Urinary bladder (tissue), 4 donors: Measurements from ENCODE around the gene SIX6. TPM values are rescaled to one million over a fixed set of nuclear protein-coding genes. Genes with fewer than 3 reads are reported as not detected.
A peak's percentile ranks its signal among the peaks of the same experiment; 100 is the strongest.
"Not testable (repeated sequence)": the region's sequence is repeated elsewhere in the genome, so short reads cannot be mapped to it uniquely, and the experiment has no call there.

Source experiments
- DNase-seq: peaks from one replicate; pipeline ENCODE4 v3.0.0-alpha.2; 2015; ENCODE audit errors: extremely low spot score
- H3K27ac ChIP-seq: one replicate; pipeline ENCODE4 v1.5.1; 2013; ENCODE audit warnings: low read depth, mild to moderate bottlenecking, moderate library complexity
- H3K36me3 ChIP-seq: one replicate; pipeline ENCODE4 v1.6.1; 2013; ENCODE audit warnings: mild to moderate bottlenecking, moderate library complexity; ENCODE audit not compliant: insufficient read depth
- H3K4me1 ChIP-seq: one replicate; pipeline ENCODE4 v1.6.1; 2013; ENCODE audit warnings: mild to moderate bottlenecking, moderate library complexity; ENCODE audit not compliant: insufficient read depth
- H3K4me3 ChIP-seq: one replicate; pipeline ENCODE4 v1.5.1; 2013; ENCODE audit warnings: low read depth, low read length
- WGBS: extraction: QIAGEN DNeasy Blood & Tissue Kit; methylation state at CpG from one replicate; pipeline ENCODE4 v1.1.7; 2013; 5-methylcytosine and 5-hydroxymethylcytosine counted together
- polyA plus RNA-seq: library from polyadenylated mRNA; stranded (reverse); fragments of 200-250 nt; gene quantifications from one replicate; pipeline ENCODE4 v1.2.3, GENCODE V29; 2013
- total RNA-seq: library from RNA; depleted of rRNA; stranded (reverse); fragments of >200 nt; gene quantifications from one replicate; pipeline ENCODE4 v1.2.3, GENCODE V29; 2014
- donor health status: healthy with polysubstance abuse.
- donor health status: healthy.

The SIX6 gene
- total RNA-seq (not detected), polyA plus RNA-seq (not detected)

DNA sequence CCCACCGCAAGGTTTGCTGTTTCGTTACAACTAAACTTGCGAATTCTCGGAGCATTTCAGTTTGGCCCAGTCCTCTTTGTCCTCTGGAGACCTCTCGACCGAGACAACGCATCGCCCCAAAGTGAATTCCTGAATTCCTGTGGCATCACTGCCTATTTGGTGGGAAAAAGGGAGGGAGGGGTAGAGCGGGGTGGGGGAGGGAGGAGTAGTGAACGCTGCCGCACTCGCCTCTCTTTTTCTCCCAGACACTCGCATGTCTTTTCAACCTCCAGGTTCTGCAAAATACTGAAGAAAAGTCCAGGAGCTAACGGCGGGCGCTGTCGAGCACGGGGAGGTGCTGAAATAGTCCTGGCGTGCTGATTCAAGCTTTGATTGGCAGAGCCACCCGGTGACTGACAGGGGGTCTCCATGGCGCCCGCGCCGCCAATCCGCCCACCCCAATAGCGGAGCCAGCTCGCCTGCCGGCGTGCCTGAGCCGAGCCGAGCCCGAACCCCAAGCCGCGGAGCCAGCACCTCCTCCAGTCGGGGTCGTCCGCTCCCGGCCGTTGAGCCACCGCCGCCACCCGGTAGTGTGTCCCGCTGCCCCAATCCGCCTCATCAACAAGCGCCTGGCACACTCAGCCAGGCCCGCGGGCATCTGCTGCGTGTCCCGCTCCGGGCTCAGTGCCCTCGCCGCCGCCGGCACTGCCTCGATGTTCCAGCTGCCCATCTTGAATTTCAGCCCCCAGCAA is at the start of gene SIX6:
Gene SIX6, plus strand, starts transcription at position 440 of the 731 bp plus-strand sequence. Its CDS starts 253 bp downstream, at position 693.
- 2% methylated on average over 55 of the region's 55 CpGs for WGBS
- no peak within 1 kb of the TSS for H3K4me3 ChIP-seq
- H3K27ac ChIP-seq: no peak within 1 kb of the TSS
- DNase-seq: no peak
- no peaks in the 10 kb centered on the region for H3K4me1 ChIP-seq
- no peaks in the 10 kb centered on the region for H3K36me3 ChIP-seq

DNA sequence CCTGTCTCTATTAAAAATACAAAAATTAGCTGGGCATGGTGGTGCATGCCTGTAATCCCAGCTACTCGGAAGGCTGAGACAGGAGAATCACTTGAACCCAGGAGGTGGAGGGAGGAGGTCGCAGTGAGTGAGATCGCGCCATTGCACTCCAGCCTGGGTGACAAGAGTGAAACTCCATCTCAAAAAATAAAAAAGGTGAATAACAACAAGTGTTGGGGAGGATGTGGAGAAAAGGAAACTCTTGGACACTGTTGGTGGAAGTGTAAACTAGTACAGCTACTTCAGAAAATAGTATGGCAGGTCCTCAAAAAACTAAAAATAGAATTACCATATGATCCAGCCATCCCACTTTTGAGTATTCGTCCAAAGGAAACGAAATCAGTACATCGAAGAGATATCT is 28.7 kb upstream of the SIX6 start:
- not testable (repeated sequence) for H3K36me3 ChIP-seq, H3K4me3 ChIP-seq, H3K27ac ChIP-seq, DNase-seq, H3K4me1 ChIP-seq
- WGBS: 96% methylated on average over 7 of the region's 7 CpGs

DNA sequence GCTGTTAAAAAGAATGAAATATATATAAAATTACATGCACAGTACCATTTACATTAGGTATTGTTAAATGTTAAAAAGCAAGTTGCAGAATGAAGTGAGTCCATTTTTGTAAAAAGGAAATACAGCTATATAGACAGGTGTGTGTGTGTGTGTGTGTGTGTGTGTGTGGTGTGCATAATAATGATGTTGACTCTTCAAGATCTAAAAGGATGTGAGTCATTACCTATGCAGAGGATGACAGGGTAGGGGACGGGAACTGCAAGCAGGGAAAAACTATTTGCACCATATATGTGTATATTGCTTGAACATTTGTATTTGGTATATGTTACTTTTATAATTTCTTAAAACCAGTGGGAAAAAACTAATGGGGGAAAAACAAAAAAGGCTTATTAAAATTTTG is 26.2 kb upstream of the SIX6 start:
- 81% methylated on average over 1 of the region's 1 CpG for WGBS
- no peak overlapping the region for H3K27ac ChIP-seq
- DNase-seq: no peak
- H3K4me1 ChIP-seq: no peaks in the 10 kb centered on the region
- H3K36me3 ChIP-seq: no peaks in the 10 kb centered on the region
- H3K4me3 ChIP-seq: no peak overlapping the region

DNA sequence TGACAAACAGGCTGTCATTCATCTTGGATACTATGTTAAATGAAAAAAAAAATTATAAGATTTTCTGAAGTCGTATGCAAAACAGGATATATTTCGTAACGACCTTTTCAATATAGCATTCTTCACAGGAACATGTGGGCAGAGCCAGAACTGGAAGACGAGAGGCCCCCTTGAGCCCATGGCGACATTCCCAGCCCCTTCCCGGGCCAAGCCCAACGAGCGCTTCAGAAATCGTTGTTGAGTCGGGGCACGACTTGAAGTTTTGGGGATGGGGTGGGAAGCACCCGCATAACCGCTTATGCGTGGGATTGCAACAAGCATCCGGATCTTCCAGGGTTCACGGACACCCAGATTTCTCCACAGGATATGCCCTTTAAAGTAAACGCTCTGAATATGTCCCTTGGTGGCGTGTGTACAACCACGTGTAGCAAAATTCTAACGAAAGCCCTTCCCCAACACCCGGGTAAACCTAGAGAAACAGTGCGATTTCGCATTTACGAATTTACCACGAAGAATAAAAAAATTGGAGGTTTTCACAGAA is 23.8 kb upstream of the SIX6 start:
- no peak overlapping the region for H3K27ac ChIP-seq
- H3K36me3 ChIP-seq: no peaks in the 10 kb centered on the region
- H3K4me3 ChIP-seq: no peak overlapping the region
- 8% methylated on average over 25 of the region's 25 CpGs for WGBS
- no peaks in the 10 kb centered on the region for H3K4me1 ChIP-seq
- DNase-seq: no peak

DNA sequence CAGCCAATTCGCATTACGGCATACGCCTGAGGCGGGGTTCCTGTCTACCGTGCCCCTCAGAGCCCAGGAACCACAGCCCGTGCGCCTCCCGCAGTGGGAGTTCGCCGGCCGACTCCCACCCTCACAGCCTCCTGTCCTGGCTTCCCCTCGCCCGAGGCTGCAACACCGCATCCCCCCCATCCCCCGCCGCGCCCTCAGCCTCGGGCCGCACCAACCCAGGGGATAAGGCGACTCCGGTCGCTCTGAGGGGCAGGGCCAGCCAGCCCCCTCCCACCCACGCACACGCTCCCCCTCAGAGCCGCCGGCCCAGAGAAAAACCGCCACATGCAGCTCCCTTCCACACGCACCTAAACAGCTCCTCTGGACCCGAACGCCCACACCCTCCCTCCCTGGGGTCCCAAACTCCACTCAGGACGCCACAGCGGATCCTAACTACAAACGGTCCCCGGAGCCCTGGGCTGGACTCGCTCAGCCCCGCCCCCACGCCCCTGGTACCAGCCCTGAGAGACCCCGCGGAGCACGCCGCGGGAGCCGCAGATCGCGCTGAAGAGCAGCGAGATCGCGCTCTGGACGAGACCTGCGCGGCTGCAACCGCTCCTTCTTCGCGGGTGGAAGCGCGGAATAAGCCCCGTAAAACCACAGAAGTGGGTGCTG is 23.2 kb upstream of the SIX6 start, which contains the start of gene C14orf39:
Gene C14orf39, minus strand, starts transcription at position 466 of the 654 bp plus-strand sequence. CDS start 985 bp downstream, outside the sequence.
- H3K36me3 ChIP-seq: no peaks in the 10 kb centered on the region
- peak within 1 kb of the TSS; percentile 7 for H3K4me3 ChIP-seq
- no peaks in the 10 kb centered on the region for H3K4me1 ChIP-seq
- no peak within 1 kb of the TSS for H3K27ac ChIP-seq
- no peak for DNase-seq
- 1% methylated on average over 57 of the region's 57 CpGs for WGBS

DNA sequence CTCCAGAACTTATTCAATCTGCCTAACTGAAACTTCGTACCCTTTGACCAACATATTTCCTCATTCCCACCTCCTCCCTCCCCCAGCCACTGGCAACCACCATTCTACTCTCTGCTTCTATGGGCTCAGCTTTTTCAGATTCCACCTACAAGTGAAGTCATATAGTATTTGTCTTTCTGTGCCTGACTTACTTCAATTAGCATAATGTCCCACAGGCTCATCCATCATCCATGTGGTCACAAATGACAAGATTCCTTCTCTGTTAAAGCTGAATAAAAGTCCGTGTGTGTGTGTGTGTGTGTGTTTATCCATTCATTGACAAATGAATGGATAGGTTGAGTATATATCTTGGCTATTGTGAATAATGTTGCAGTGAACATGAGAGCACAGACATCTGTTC is 21.7 kb upstream of the SIX6 start:
- DNase-seq: no peak
- Histone ChIP-seq H3K4me3 (no peak overlapping the region), H3K36me3 (no peaks in the 10 kb centered on the region), H3K4me1 (no peaks in the 10 kb centered on the region), H3K27ac (no peak overlapping the region)
- 43% methylated on average over 2 of the region's 2 CpGs for WGBS

DNA sequence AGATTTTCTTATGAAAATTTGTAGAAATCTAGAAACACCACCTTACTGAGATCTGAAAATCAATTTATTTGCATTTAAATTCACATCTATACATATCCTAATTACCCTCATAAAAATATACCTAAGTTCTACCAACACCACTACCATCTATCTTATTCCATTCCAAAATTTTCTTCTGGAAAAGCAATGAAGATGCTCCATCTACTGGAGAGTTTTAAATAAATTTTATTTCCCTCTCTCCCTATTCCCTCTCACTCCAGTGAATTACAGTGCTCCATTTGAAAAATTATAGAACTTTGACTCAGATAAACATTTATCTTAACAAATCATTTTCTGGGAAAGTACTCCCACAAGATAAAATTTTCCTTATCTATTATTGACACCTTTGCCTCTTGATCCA is 20.8 kb upstream of the SIX6 start:
- no peaks in the 10 kb centered on the region for H3K4me1 ChIP-seq
- H3K27ac ChIP-seq: no peak overlapping the region
- H3K36me3 ChIP-seq: no peaks in the 10 kb centered on the region
- DNase-seq: no peak
- H3K4me3 ChIP-seq: no peak overlapping the region

DNA sequence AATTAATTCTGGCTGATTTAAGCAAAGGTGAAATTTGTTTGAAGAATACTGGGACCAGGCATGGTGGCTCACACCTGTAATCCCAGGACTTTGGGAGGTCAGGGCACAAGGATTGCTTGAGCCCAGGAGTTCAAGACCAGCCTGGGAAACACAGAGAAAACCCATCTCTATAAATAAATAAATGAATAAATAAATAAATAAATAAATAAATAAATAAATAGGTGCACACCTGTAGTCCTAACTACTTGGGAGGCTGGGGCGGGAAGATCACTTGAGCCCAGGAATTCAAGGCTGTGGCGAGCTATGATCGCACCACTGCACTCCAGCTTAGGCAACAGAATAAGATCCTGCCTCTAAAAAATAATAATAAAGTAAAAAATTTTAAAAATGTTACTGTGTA is 18.7 kb upstream of the SIX6 start:
- Histone ChIP-seq H3K4me3 (no peak overlapping the region), H3K4me1 (no peaks in the 10 kb centered on the region), H3K27ac (no peak overlapping the region), H3K36me3 (no peaks in the 10 kb centered on the region)
- 87% methylated on average over 3 of the region's 3 CpGs for WGBS
- DNase-seq: no peak

DNA sequence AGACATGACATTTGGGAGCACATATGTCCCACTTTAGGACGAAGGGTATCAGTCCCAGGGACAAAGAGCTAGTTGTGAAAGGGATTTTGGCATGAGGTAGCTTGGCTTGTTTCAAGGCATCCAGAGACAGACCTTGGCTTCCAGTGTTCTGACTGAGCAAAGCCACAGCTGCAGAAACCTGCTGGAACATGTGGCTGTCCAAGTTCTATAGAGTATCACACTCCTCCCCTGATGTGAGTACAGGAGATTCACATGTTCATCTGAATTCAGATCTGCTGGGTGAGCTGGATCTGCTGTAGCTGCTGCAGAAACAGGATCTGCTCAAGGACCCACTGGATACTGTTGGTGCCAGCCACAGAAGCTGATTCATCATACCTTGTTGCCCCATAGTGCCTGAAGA is 13.0 kb upstream of the SIX6 start:
- Histone ChIP-seq H3K27ac (no peak overlapping the region), H3K4me3 (no peak overlapping the region), H3K36me3 (no peaks in the 10 kb centered on the region), H3K4me1 (no peaks in the 10 kb centered on the region)
- 64% methylated on average over 1 of the region's 1 CpG for WGBS
- DNase-seq: no peak

DNA sequence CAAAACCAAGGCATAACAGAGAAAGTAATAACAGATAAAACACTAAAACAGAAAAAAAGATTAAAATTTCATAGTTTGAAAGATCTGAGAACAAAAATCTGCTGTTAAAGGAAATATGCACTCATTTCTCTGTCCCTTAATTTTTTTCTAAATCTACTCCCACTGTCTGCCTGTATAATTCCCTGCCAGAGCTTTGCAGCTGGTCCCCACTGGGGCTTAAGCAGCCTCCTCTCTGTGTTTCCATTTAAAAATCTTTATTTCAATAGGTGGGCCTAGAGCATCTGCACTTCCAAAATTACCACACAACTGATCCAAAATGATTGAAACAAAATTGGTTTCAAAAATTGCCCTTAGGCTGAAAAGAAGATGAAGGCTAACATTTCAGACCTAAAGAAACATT is 6.4 kb upstream of the SIX6 start:
- H3K27ac ChIP-seq: no peak overlapping the region
- H3K36me3 ChIP-seq: no peaks in the 10 kb centered on the region
- no peak overlapping the region for H3K4me3 ChIP-seq
- H3K4me1 ChIP-seq: no peaks in the 10 kb centered on the region
- no peak for DNase-seq

DNA sequence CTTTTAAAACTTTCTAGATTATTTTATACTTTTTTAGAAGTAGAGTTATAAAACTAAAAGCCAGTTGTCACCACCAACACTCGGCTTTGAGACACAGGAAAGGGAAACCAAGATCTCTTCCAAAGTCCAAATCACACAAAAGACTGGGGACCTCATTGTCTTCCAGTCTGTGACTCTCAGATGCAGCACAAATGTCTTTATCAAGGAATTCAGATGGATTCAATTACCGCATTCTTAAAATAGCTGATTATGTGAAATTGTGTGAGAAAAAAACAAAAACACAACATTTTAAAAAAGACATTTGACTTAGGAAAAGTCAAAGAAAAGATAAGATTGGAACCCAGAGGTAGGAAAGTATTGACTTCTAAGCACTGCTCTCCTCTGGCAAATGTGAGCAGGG is 3.5 kb upstream of the SIX6 start:
- 18% methylated on average over 2 of the region's 2 CpGs for WGBS
- no peak overlapping the region for H3K4me3 ChIP-seq
- H3K27ac ChIP-seq: no peak overlapping the region
- no peak for DNase-seq
- no peaks in the 10 kb centered on the region for H3K4me1 ChIP-seq
- H3K36me3 ChIP-seq: no peaks in the 10 kb centered on the region

DNA sequence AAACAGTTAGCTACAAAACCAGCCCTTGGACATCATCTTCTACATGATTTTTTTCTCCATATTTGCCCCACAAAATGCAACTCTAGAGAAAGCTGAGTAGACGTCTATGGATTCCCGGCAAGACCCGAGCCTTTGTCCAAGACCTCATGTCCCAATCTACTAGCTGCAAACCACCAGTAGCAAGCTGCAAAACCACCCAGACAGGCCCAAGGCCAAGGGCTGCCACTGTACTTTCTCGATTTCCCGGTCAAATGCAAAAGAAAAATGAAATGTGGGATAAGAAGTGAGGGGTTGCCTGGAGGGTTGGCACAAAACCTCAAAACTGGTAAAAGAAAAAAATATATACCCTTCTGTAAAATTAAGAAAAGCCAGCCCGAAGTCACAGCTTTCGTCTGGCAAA is 2.9 kb upstream of the SIX6 start:
- Histone ChIP-seq H3K4me1 (no peaks in the 10 kb centered on the region), H3K36me3 (no peaks in the 10 kb centered on the region), H3K4me3 (no peak overlapping the region), H3K27ac (no peak overlapping the region)
- 6% methylated on average over 7 of the region's 7 CpGs for WGBS
- DNase-seq: no peak

DNA sequence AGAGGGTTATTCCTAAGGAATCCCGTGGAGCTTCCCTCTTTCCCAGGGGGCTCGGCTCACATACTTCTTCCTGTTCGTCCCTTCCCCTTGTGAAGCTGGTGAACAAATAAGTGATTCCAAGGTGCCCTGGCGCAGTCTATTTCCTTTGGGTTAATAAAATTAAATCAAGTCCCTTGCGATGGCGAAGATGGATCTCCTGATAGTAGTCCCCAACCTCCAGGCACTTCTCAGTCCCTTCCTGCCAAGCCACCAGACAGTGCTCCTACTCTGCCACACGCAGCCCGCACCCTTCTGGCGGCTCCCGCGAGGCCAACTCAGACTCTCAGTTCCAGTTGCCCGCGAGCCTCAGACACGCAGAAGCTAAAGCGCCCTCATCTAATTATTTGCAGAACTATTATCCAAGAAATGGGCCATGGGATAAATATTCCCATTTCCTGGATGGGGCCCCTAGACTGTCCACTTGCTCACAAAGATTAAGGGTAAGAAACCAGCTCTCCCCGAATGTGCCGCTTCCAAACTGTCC is 2.4 kb upstream of the SIX6 start:
- Histone ChIP-seq H3K4me3 (no peak overlapping the region), H3K27ac (no peak overlapping the region)
- WGBS: 6% methylated on average over 17 of the region's 17 CpGs

More for the DNA sequence above, 2.4 kb upstream of the SIX6 start:
- DNase-seq: no peak
- no peaks in the 10 kb centered on the region for H3K4me1 ChIP-seq
- H3K36me3 ChIP-seq: no peaks in the 10 kb centered on the region
